Parathyroid adenoma (tissue), 2 donors: ENCODE results near the gene APBA2.

ENCODE experiments used
- H2AFZ ChIP-seq: fragments of 300-600 bp; sonication (generic); one replicate; pipeline ENCODE4 v1.7.0; 2017; ENCODE audit warnings: antibody characterized with exemption, mild to moderate bottlenecking
- H3K27ac ChIP-seq: fragments of 300-600 bp; sonication (generic); one replicate; pipeline ENCODE4 v1.7.0; 2017
- H3K27me3 ChIP-seq: fragments of 300-600 bp; sonication (generic); one replicate; pipeline ENCODE4 v1.7.0; 2017; ENCODE audit warnings: low read length; ENCODE audit not compliant: control insufficient read depth, insufficient read depth
- H3K36me3 ChIP-seq: fragments of 300-600 bp; sonication (generic); one replicate; pipeline ENCODE4 v1.7.0; 2017; ENCODE audit warnings: low read length; ENCODE audit not compliant: control insufficient read depth, insufficient read depth
- H3K4me1 ChIP-seq: fragments of 300-600 bp; sonication (generic); one replicate; pipeline ENCODE4 v1.7.0; 2017; ENCODE audit warnings: control low read depth
- H3K4me2 ChIP-seq: fragments of 300-600 bp; sonication (generic); one replicate; pipeline ENCODE4 v1.7.0; 2017; ENCODE audit warnings: low read length
- H3K4me3 ChIP-seq: fragments of 300-600 bp; sonication (generic); one replicate; pipeline ENCODE4 v1.7.0; 2017; ENCODE audit warnings: low read depth, low read length
- H3K79me2 ChIP-seq: fragments of 300-600 bp; sonication (generic); one replicate; pipeline ENCODE4 v1.7.0; 2017; ENCODE audit warnings: control low read depth
- H3K9ac ChIP-seq: fragments of 300-600 bp; sonication (generic); one replicate; pipeline ENCODE4 v1.7.0; 2017; ENCODE audit warnings: mild to moderate bottlenecking
- H3K9me3 ChIP-seq: fragments of 300-600 bp; sonication (generic); one replicate; pipeline ENCODE4 v1.7.0; 2017; ENCODE audit warnings: low read length; ENCODE audit not compliant: control insufficient read depth
- TF ChIP-seq, protein P1 (sequence below): fragments of 300-600 bp; sonication (generic); IDR thresholded peaks from one replicate; pipeline ENCODE4 v1.7.0; 2017; ENCODE audit warnings: antibody characterized with exemption, mild to moderate bottlenecking
- donor health status: primary hyperparathyroidism.

APBA2 gene

DNA sequence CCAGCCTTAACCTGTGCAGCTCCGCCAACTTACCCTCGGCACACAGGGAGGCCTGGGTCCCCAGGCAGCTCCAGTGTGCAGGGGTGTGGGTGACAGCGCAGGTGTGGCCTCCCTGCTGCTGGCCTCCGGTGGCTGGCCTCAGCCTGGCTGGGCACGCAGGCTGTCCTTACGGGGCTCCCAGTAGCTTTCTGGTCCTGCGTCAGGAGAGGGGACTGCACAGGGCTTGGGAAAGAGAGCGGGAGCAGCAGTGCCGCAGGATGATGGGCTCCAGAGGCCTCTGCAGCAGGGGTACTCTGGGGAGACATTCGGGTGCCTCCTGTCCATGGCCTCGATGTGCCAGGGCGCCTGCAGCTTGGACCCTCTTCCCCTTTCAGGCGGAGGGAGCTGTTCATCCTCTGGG, 9.4 kb downstream of the APBA2 start:
- H3K36me3 ChIP-seq: no peaks in the 10 kb centered on the region
- H3K4me2 ChIP-seq: no peak overlapping the region
- H3K4me3 ChIP-seq: no peak overlapping the region
- H3K27me3 ChIP-seq: no peaks in the 10 kb centered on the region
- no peaks in the 10 kb centered on the region for H3K9me3 ChIP-seq
- H3K27ac ChIP-seq: no peak overlapping the region
- no peaks in the 10 kb centered on the region for H3K79me2 ChIP-seq
- H3K9ac ChIP-seq: no peak overlapping the region
- no peaks in the 10 kb centered on the region for H3K4me1 ChIP-seq
- TF ChIP-seq, protein P1, sequence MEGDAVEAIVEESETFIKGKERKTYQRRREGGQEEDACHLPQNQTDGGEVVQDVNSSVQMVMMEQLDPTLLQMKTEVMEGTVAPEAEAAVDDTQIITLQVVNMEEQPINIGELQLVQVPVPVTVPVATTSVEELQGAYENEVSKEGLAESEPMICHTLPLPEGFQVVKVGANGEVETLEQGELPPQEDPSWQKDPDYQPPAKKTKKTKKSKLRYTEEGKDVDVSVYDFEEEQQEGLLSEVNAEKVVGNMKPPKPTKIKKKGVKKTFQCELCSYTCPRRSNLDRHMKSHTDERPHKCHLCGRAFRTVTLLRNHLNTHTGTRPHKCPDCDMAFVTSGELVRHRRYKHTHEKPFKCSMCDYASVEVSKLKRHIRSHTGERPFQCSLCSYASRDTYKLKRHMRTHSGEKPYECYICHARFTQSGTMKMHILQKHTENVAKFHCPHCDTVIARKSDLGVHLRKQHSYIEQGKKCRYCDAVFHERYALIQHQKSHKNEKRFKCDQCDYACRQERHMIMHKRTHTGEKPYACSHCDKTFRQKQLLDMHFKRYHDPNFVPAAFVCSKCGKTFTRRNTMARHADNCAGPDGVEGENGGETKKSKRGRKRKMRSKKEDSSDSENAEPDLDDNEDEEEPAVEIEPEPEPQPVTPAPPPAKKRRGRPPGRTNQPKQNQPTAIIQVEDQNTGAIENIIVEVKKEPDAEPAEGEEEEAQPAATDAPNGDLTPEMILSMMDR: no peak
- H2AFZ ChIP-seq: no peak overlapping the region

DNA sequence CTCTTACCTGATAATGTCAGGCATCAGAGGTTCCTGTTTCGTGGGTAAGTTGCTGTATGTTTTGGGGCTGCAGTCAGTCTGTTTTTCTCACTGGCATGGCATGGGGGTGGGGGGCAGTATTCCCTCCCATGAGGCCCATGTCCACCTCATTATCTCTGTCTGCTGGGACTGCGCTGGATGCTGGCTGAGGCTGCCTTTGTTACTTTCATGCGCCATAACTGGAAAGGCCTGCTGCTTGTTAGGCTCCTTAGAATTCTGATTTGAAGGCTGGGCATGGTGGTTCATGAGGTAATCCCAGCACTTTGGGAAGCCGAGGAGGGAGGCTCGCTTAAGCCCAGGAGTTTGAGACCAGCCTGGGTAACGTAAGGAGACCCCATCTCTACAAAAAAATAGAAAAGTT, 9.8 kb downstream of the APBA2 start:
- TF ChIP-seq, protein P1: no peak
- H3K27me3 ChIP-seq: no peaks in the 10 kb centered on the region
- no peak overlapping the region for H3K4me3 ChIP-seq
- no peak overlapping the region for H2AFZ ChIP-seq
- no peaks in the 10 kb centered on the region for H3K4me1 ChIP-seq
- H3K79me2 ChIP-seq: no peaks in the 10 kb centered on the region
- H3K9me3 ChIP-seq: no peaks in the 10 kb centered on the region
- H3K27ac ChIP-seq: no peak overlapping the region
- H3K36me3 ChIP-seq: no peaks in the 10 kb centered on the region
- H3K9ac ChIP-seq: no peak overlapping the region
- H3K4me2 ChIP-seq: no peak overlapping the region

DNA sequence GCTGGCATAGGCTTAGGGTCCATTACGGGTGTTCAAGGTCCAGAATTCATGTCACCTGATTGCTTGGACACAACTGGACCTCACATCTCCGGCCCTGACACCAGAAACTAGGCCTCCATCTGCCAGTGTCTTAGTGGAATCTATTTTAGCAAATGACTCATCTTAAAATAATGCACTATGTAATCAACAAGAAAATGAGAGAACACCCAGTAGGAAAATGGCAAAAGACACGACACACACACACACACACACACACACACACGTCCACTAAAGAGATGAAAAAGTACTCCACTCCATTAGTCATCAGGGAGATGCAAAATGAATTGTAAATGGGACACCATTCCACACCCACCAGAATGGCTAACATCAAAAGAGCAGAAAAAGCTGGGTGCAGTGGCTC, 11.2 kb downstream of the APBA2 start:
- Histone ChIP-seq H3K27ac (no peak overlapping the region), H3K27me3 (no peaks in the 10 kb centered on the region), H3K4me2 (no peak overlapping the region), H3K4me3 (no peak overlapping the region), H3K36me3 (no peaks in the 10 kb centered on the region), H3K79me2 (no peaks in the 10 kb centered on the region), H3K9me3 (no peaks in the 10 kb centered on the region), H3K4me1 (no peaks in the 10 kb centered on the region), H2AFZ (no peak overlapping the region), H3K9ac (no peak overlapping the region)
- TF ChIP-seq, protein P1: no peak

DNA sequence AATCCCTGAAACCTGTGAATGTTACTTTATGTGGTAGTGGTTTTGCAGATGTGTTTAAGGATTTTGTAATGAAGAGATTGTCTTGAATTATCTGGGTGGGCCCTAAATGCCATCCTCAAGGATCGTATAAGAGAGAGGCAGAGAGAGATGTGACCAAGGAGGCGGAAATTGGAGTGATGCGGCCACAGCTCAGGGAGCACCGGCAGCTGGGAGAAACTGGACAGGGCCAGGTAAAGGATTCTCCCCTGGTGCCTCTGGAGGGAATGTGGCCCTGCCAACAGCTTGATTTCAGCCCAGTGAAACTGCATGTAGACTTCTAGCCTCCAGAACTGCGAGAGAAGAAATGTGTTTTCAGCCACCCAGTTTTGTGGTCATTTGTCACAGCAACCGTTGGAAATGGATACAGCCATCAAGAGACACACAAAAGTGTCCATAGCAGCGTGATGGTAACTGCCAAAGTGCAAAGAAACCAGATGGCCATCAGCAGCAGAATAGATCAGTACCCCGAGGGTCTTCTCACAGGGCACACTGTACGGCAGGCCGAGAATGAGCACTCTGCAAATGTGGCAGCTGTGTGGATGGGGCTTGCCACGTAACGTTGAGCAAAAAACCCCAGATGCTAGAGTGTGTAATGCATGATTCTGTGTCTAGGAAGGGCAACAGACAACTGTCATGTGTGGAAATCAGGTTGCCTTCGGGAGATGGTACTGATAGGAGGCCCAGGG, 12.2 kb downstream of the APBA2 start:
- H3K27me3 ChIP-seq: no peaks in the 10 kb centered on the region
- H3K4me2 ChIP-seq: no peak overlapping the region
- TF ChIP-seq, protein P1: no peak
- no peaks in the 10 kb centered on the region for H3K79me2 ChIP-seq
- H2AFZ ChIP-seq: no peak overlapping the region
- H3K9me3 ChIP-seq: no peaks in the 10 kb centered on the region
- H3K4me1 ChIP-seq: no peaks in the 10 kb centered on the region
- H3K36me3 ChIP-seq: no peaks in the 10 kb centered on the region
- H3K4me3 ChIP-seq: no peak overlapping the region
- no peak overlapping the region for H3K27ac ChIP-seq
- H3K9ac ChIP-seq: no peak overlapping the region

DNA sequence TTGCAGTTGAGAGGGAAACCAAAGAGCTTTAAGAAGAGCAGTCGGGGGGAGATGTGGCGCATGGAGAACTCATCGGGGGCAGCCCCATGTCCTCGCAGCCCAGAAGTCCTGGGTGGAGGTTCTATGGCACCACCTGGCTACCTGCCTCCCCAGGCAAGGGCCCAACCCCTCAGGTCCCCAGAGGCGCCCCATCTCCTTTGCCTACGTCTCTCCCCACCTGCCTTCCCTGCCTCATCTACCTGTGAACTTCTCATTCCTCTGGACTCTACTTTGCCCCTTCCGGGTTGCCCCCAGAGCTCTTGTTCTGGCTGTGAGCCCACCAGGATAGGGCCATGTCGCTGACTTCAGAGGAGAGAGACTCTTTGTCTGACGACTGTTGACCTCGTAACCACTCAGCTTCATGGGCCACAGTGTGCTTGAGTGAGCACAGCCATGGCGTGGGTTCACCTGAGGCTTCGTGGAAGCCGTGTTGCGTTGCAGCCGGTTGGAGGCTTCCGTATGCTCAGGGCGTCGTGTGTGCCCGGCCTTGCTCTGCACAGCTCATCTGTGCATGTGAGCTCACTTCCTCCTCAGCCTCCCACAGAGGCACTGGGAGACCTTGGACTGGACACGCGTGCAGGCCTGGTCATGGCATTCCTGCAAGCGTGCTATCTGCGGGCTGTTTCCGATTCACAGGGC, 13.4 kb downstream of the APBA2 start:
- TF ChIP-seq, protein P1: no peak
- Histone ChIP-seq H3K9ac (no peak overlapping the region), H3K4me3 (no peak overlapping the region), H3K4me2 (no peak overlapping the region), H3K27me3 (no peaks in the 10 kb centered on the region), H3K36me3 (no peaks in the 10 kb centered on the region), H3K4me1 (no peaks in the 10 kb centered on the region), H3K79me2 (no peaks in the 10 kb centered on the region), H3K27ac (no peak overlapping the region), H3K9me3 (no peaks in the 10 kb centered on the region), H2AFZ (no peak overlapping the region)
